SK-N-SH (cell line): ENCODE results near the gene HES1. TPM values are rescaled to one million over a fixed set of nuclear protein-coding genes. Genes with fewer than 3 reads are reported as not detected.

Experiments used
- CTCF ChIA-PET: fragments of 300-600, 350-600 bp; formaldehyde crosslinking; extraction: SDS; loops from one replicate; lab custom pipeline; 2021; lab: Yijun Ruan, JAX
- POLR2A ChIA-PET: fragments of 350-600 bp; sonication (Branson Sonifier 250); formaldehyde crosslinking; extraction: SDS; loops from one replicate; lab custom pipeline; 2020; ENCODE audit warnings: antibody characterized with exemption, inconsistent platforms; lab: Yijun Ruan, JAX
- DNase-seq: peaks from one replicate; pipeline ENCODE4 v3.0.0; 2012
- H2AFZ ChIP-seq: fragments of 200-600 bp; sonication (generic); 2 replicates; pipeline ENCODE4 v1.8.1; 2016; ENCODE audit warnings: antibody characterized with exemption, mild to moderate bottlenecking, low read depth
- H3F3A ChIP-seq: fragments of 200-600 bp; sonication (generic); replicated peaks from 2 replicates; pipeline ENCODE3; 2016; ENCODE audit warnings: antibody characterized with exemption, mild to moderate bottlenecking; ENCODE audit not compliant: insufficient read depth
- H3K27ac ChIP-seq, 2 experiments: fragments of 200-500 bp in 1 of 2; fragments of 200-600 bp in 1 of 2; sonication (Bioruptor generic) in 1 of 2; sonication (generic), shearing (Covaris generic) in 1 of 2; 2 replicates each; pipeline versions ENCODE4 v1.5.1 to v1.6.1; 2014 to 2016; ENCODE audit warnings: low read depth in 2 of 2, inconsistent platforms in 1 of 2, low read length in 1 of 2, mild to moderate bottlenecking in 1 of 2, mixed read lengths in 1 of 2
- H3K27me3 ChIP-seq: fragments of 200-600 bp; sonication (generic), shearing (Covaris generic); 2 replicates; pipeline ENCODE4 v1.6.1; 2016; ENCODE audit warnings: mixed run types; ENCODE audit not compliant: insufficient read depth
- H3K36me3 ChIP-seq, 2 experiments: fragments of 200-500 bp in 1 of 2; fragments of 200-600 bp in 1 of 2; sonication (Bioruptor generic) in 1 of 2; sonication (generic) in 1 of 2; replicated peaks in 1 of 2; 2 replicates each; pipeline versions ENCODE3 to v1.5.1; 2014 to 2016; ENCODE audit warnings: low read length in 1 of 2, mild to moderate bottlenecking in 1 of 2; ENCODE audit not compliant: insufficient read depth in 2 of 2, control insufficient read depth in 1 of 2
- H3K4me1 ChIP-seq, 2 experiments: fragments of 200-500 bp in 1 of 2; fragments of 200-600 bp in 1 of 2; sonication (Bioruptor generic) in 1 of 2; sonication (generic), shearing (Covaris generic) in 1 of 2; 2 replicates each; pipeline versions ENCODE4 v1.5.1 to v1.6.1; 2014 to 2016; ENCODE audit warnings: low read depth in 1 of 2, low read length in 1 of 2, mixed run types in 1 of 2; ENCODE audit not compliant: insufficient read depth in 2 of 2, control insufficient read depth in 1 of 2
- H3K4me2 ChIP-seq: fragments of 200-600 bp; sonication (generic), shearing (Covaris generic); 2 replicates; pipeline ENCODE4 v1.6.1; 2017; ENCODE audit warnings: mixed run types
- H3K4me3 ChIP-seq, 2 experiments: fragments of 200-500 bp in 1 of 2; fragments of 200-600 bp in 1 of 2; sonication (Bioruptor generic) in 1 of 2; sonication (generic), shearing (Covaris generic) in 1 of 2; 2 replicates each; pipeline versions ENCODE4 v1.5.1 to v1.8.1; 2014 to 2016; ENCODE audit warnings: low read depth in 2 of 2, inconsistent platforms in 1 of 2, low read length in 1 of 2, mild to moderate bottlenecking in 1 of 2, mixed read lengths in 1 of 2, moderate library complexity in 1 of 2
- H3K79me2 ChIP-seq: fragments of 200-600 bp; sonication (generic); 2 replicates; pipeline ENCODE4 v1.8.1; 2017; ENCODE audit warnings: mild to moderate bottlenecking; ENCODE audit not compliant: insufficient read depth
- H3K9ac ChIP-seq: fragments of 200-600 bp; sonication (generic); 2 replicates; pipeline ENCODE4 v1.6.1; 2017; ENCODE audit warnings: mixed run types
- H3K9me2 ChIP-seq: fragments of 200-600 bp; sonication (generic); 2 replicates; pipeline ENCODE4 v1.6.1; 2017; ENCODE audit warnings: mixed run types
- H3K9me3 ChIP-seq: fragments of 200-600 bp; sonication (generic); 2 replicates; pipeline ENCODE4 v1.6.1; 2017; ENCODE audit warnings: mixed run types, mild to moderate bottlenecking, moderate library complexity
- H4K20me1 ChIP-seq: fragments of 200-600 bp; sonication (generic); 2 replicates; pipeline ENCODE4 v1.6.1; 2017; ENCODE audit warnings: mild to moderate bottlenecking, mixed run types; ENCODE audit not compliant: insufficient read depth
- CHD2 ChIP-seq: fragments of 150-350 bp; IDR thresholded peaks from 2 replicates; pipeline ENCODE4 v1.6.1; 2018; ENCODE audit warnings: low read length; ENCODE audit not compliant: partially characterized antibody
- ELF1 ChIP-seq: IDR thresholded peaks from 2 replicates; pipeline ENCODE4 v1.4.0; 2012
- EP300 ChIP-seq, 2 experiments: IDR thresholded peaks; 2 replicates each; pipeline versions ENCODE4 v1.4.0 to v1.6.1; 2012; ENCODE audit warnings: borderline replicate concordance in 1 of 2, low read depth in 1 of 2, low read length in 1 of 2
- GATA2 ChIP-seq: sonication (generic); formaldehyde crosslinking; IDR thresholded peaks from 2 replicates; pipeline ENCODE4 v1.5.0; 2020; ENCODE audit warnings: mild to moderate bottlenecking, missing genetic modification reagents
- NFIC ChIP-seq: IDR thresholded peaks from 2 replicates; pipeline ENCODE4 v1.4.0; 2012; ENCODE audit warnings: borderline replicate concordance
- POLR2AphosphoS5 ChIP-seq: IDR thresholded peaks from 2 replicates; pipeline ENCODE4 v1.6.1; 2012; ENCODE audit warnings: low read depth, low read length
- RFX5 ChIP-seq: IDR thresholded peaks from 2 replicates; pipeline ENCODE4 v1.6.1; 2012; ENCODE audit warnings: mild to moderate bottlenecking, improper control_type of control experiment, low read length
- SIN3A ChIP-seq: IDR thresholded peaks from 2 replicates; pipeline ENCODE4 v1.6.1; 2012; ENCODE audit warnings: low read depth, mild to moderate bottlenecking, low read length, moderate library complexity, borderline replicate concordance
- TCF12 ChIP-seq: IDR thresholded peaks from 2 replicates; pipeline ENCODE4 v1.4.0; 2012
- YY1 ChIP-seq: IDR thresholded peaks from 2 replicates; pipeline ENCODE4 v1.4.0; 2012; ENCODE audit warnings: low read depth, mild to moderate bottlenecking
- WGBS: methylation state at CpG from one replicate; pipeline ENCODE4 v1.1.6; 2017; ENCODE audit warnings: low lambda C conversion rate; 5-methylcytosine and 5-hydroxymethylcytosine counted together
- polyA plus RNA-seq, 3 experiments: library from polyadenylated mRNA; depleted of rRNA; stranded (reverse); fragments of >200 nt; gene quantifications; 2 replicates each; pipeline ENCODE4 v1.2.3, GENCODE V29; 2012
- TF ChIP-seq, protein P1 (sequence below): fragments of 150-350 bp; IDR thresholded peaks from 2 replicates; pipeline ENCODE4 v1.6.1; 2016; ENCODE audit warnings: mild to moderate bottlenecking, low read depth, low read length
- TF ChIP-seq, protein P2 (sequence below): IDR thresholded peaks from 2 replicates; pipeline ENCODE4 v1.4.0; 2012; ENCODE audit warnings: low read depth

The HES1 gene
- polyA plus RNA-seq, 1 of the 3 experiments (the other 2 are of a cell fraction) = 225 TPM

DNA sequence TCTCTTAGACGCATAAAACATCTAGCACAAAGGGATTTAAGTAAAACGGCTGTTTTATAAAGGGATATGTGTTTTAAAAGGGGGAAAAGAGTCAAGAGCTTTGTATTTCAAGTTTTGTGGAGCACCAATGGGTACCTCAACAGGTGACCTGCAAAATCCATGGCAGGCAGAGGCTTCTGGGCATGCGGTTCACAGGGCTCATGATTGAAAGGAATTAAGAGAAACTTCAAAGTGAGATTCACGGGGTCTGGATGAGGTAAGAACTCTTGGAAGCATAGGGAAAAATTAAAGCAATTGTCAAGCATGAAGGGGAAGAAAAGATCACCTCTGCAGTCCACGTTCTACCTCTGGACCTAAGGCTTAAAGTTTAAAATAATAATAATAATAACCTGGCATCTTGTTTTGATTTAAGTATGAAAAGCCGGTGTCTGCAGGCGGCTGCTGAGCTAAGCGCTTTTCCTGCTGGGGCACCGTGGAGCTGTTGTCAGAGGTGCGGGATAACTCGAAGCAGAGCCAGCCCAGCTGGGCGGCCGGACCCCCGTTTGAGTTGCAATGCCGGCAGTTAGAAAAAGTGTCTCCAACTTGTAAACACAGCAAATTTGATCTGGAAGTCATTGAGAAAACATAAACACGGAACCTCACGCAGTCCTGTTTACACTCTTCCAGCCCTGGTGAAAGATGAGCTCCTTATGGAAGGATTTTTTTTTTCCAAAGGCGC is 40.5 kb downstream of the HES1 start:
- no peak for DNase-seq
- Histone ChIP-seq H3K36me3 (no peaks in the 10 kb centered on the region), H3K27ac (no peak overlapping the region), H3K27me3 (no peaks in the 10 kb centered on the region), H3K9me3 (no peaks in the 10 kb centered on the region), H3K4me3 (no peak overlapping the region), H4K20me1 (no peaks in the 10 kb centered on the region), H3K9me2 (no peaks in the 10 kb centered on the region), H3K79me2 (no peaks in the 10 kb centered on the region), H3K9ac (no peak overlapping the region), H3F3A (no peaks in the 10 kb centered on the region), H2AFZ (no peak overlapping the region), H3K4me2 (no peak overlapping the region), H3K4me1 (no peaks in the 10 kb centered on the region; a peak in 1 of 4 replicates)
- CTCF ChIA-PET = interaction anchor here (1.1 to 1.6 kb wide), 3 partner anchors 10 to 395 kb away, joined by 3 to 5 read pairs (median 3); no protein-coding TSS in a partner anchor
- TF ChIP-seq ELF1 (no peak), CHD2 (no peak), NFIC (no peak), RFX5 (no peak), EP300 (IDR thresholded peaks at IDR 0.05; ENCODE audit: borderline replicate concordance in 1 of 2, low read depth in 1 of 2, low read length in 1 of 2) (no peak), POLR2AphosphoS5 (no peak)
- TF ChIP-seq, protein P1, sequence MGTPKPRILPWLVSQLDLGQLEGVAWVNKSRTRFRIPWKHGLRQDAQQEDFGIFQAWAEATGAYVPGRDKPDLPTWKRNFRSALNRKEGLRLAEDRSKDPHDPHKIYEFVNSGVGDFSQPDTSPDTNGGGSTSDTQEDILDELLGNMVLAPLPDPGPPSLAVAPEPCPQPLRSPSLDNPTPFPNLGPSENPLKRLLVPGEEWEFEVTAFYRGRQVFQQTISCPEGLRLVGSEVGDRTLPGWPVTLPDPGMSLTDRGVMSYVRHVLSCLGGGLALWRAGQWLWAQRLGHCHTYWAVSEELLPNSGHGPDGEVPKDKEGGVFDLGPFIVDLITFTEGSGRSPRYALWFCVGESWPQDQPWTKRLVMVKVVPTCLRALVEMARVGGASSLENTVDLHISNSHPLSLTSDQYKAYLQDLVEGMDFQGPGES = no peak
- POLR2A ChIA-PET = no interaction called here
- 80% methylated on average over 18 of the region's 18 CpGs for WGBS

DNA sequence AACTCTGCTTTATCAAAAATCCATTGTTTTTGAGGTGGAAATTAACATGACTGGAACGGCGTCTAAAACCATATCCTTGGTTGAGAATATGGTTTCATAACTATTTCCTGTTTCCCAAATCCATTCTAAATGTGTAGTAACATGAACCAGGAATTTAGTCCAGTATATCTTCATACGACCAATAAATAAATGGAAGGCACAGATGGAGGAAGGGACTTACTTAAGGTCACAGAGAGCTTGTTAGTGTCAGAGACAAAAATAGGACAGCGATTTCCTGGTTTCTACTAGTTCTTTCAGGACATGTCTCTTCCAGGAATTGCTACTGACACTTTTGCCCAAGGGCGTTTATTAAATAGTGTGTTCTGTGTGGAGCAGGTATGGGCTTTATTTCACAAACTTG is 41.2 kb downstream of the HES1 start:
- WGBS = 72% methylated on average over 5 of the region's 5 CpGs
- no peak for DNase-seq
- H3F3A ChIP-seq = no peaks in the 10 kb centered on the region
- H4K20me1 ChIP-seq = no peaks in the 10 kb centered on the region
- no peak overlapping the region for H3K9ac ChIP-seq
- no peak overlapping the region for H3K4me3 ChIP-seq
- ChIA-PET POLR2A (no interaction called here), CTCF (interaction anchor here (1.6 kb wide), 1 partner anchor 10 kb away, joined by 5 read pairs; no protein-coding TSS in a partner anchor)
- no peaks in the 10 kb centered on the region for H3K9me3 ChIP-seq
- H3K4me2 ChIP-seq = no peak overlapping the region
- H3K27ac ChIP-seq = no peak overlapping the region
- no peaks in the 10 kb centered on the region; a peak in 1 of 4 replicates for H3K4me1 ChIP-seq
- H3K27me3 ChIP-seq = no peaks in the 10 kb centered on the region
- no peaks in the 10 kb centered on the region for H3K9me2 ChIP-seq
- no peak overlapping the region for H2AFZ ChIP-seq
- no peaks in the 10 kb centered on the region for H3K36me3 ChIP-seq
- H3K79me2 ChIP-seq = no peaks in the 10 kb centered on the region
- TF ChIP-seq YY1 = no peak
- TF ChIP-seq GATA2 = no peak
- TF ChIP-seq, protein P1 = no peak
- TF ChIP-seq SIN3A = no peak
- TF ChIP-seq, protein P2, sequence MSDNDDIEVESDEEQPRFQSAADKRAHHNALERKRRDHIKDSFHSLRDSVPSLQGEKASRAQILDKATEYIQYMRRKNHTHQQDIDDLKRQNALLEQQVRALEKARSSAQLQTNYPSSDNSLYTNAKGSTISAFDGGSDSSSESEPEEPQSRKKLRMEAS = no peak
- no peak for TF ChIP-seq EP300 (IDR thresholded peaks at IDR 0.05; ENCODE audit: borderline replicate concordance in 1 of 2, low read depth in 1 of 2, low read length in 1 of 2)
- TF ChIP-seq TCF12 = no peak
- TF ChIP-seq, all 33 proteins: peak for 0
